Stomach smooth muscle (tissue), 2 donors: ENCODE measurements around the gene TMEM260.
"Not testable (repeated sequence)": the region's sequence is repeated elsewhere in the genome, so short reads cannot be mapped to it uniquely, and the experiment has no call there.

Experiments used
- H3K27ac ChIP-seq: one replicate; pipeline ENCODE4 v1.7.0; 2013; ENCODE audit warnings: mild to moderate bottlenecking, low read length, inconsistent platforms
- H3K27me3 ChIP-seq, 2 donors: one replicate each; pipeline ENCODE4 v1.7.0; 2013; ENCODE audit warnings: low read length in 2 of 2; ENCODE audit not compliant: insufficient read depth in 2 of 2, control insufficient read depth in 1 of 2
- H3K36me3 ChIP-seq, 2 donors: one replicate each; pipeline ENCODE4 v1.7.0; 2013; ENCODE audit warnings: low read length in 2 of 2; ENCODE audit not compliant: control insufficient read depth in 2 of 2, insufficient read depth in 2 of 2
- H3K4me1 ChIP-seq: one replicate; pipeline ENCODE4 v1.7.0; 2013; ENCODE audit warnings: low read length; ENCODE audit not compliant: control insufficient read depth, insufficient read depth
- H3K4me3 ChIP-seq, 2 donors: one replicate each; pipeline ENCODE4 v1.7.0; 2013; ENCODE audit warnings: low read length in 2 of 2
- H3K9ac ChIP-seq, 2 donors: one replicate each; pipeline ENCODE4 v1.7.0; 2013; ENCODE audit warnings: low read length in 2 of 2, mild to moderate bottlenecking in 1 of 2
- H3K9me3 ChIP-seq, 2 donors: one replicate each; pipeline ENCODE4 v1.7.0; 2013; ENCODE audit warnings: low read length in 2 of 2; ENCODE audit not compliant: control insufficient read depth in 2 of 2
- donor health status: healthy.
- donor health status: Pancreatic carcinoma.

Gene TMEM260

GRCh38 chr14:56667290-56667689, 87.7 kb downstream of the TMEM260 start:
- not testable (repeated sequence) for H3K4me3 ChIP-seq, H3K27ac ChIP-seq, H3K9me3 ChIP-seq, H3K4me1 ChIP-seq, H3K36me3 ChIP-seq, H3K27me3 ChIP-seq, H3K9ac ChIP-seq

- H3K27ac ChIP-seq, result no peak overlapping the region
- no peaks in the 10 kb centered on the region for H3K27me3 ChIP-seq
- no peaks in the 10 kb centered on the region for H3K36me3 ChIP-seq
- no peak overlapping the region for H3K9ac ChIP-seq
- peaks cover 6 to 9% of the 10 kb centered on the region in 2 donors for H3K9me3 ChIP-seq
- no peaks in the 10 kb centered on the region for H3K4me1 ChIP-seq
- H3K4me3 ChIP-seq, result no peak overlapping the region
Measured at GRCh38 chr14:56676042-56676441, 96.4 kb downstream of the TMEM260 start.

- H3K36me3 ChIP-seq, result no peaks in the 10 kb centered on the region
- H3K27me3 ChIP-seq, result no peaks in the 10 kb centered on the region
- peaks cover 6 to 9% of the 10 kb centered on the region in 2 donors for H3K9me3 ChIP-seq
- no peak overlapping the region for H3K27ac ChIP-seq
- H3K4me3 ChIP-seq, result no peak overlapping the region
- no peaks in the 10 kb centered on the region for H3K4me1 ChIP-seq
- no peak overlapping the region for H3K9ac ChIP-seq
Measured at GRCh38 chr14:56678838-56679237, 99.2 kb downstream of the TMEM260 start.

- no peak overlapping the region for H3K27ac ChIP-seq
- H3K36me3 ChIP-seq, result no peaks in the 10 kb centered on the region
- H3K27me3 ChIP-seq, result no peaks in the 10 kb centered on the region
- H3K4me1 ChIP-seq, result no peaks in the 10 kb centered on the region
- H3K9ac ChIP-seq, result no peak overlapping the region
- peaks cover 0 to 2% of the 10 kb centered on the region in 2 donors for H3K9me3 ChIP-seq
- H3K4me3 ChIP-seq, result no peak overlapping the region
Measured at GRCh38 chr14:56686416-56686815, 106.8 kb downstream of the TMEM260 start.

GRCh38 chr14:56687123-56687522, 107.5 kb downstream of the TMEM260 start:
- Histone ChIP-seq H3K27me3 (no peaks in the 10 kb centered on the region), H3K4me3 (no peak overlapping the region), H3K9ac (no peak overlapping the region), H3K36me3 (no peaks in the 10 kb centered on the region), H3K9me3 (peaks cover 0 to 2% of the 10 kb centered on the region in 2 donors), H3K27ac (no peak overlapping the region), H3K4me1 (no peaks in the 10 kb centered on the region)

- no peak overlapping the region for H3K4me3 ChIP-seq
- H3K9me3 ChIP-seq, result no peaks in the 10 kb centered on the region
- no peak overlapping the region for H3K9ac ChIP-seq
- no peaks in the 10 kb centered on the region for H3K36me3 ChIP-seq
- H3K4me1 ChIP-seq, result no peaks in the 10 kb centered on the region
- no peaks in the 10 kb centered on the region for H3K27me3 ChIP-seq
- no peak overlapping the region for H3K27ac ChIP-seq
Measured at GRCh38 chr14:56694609-56695008, 115.0 kb downstream of the TMEM260 start.

- H3K9me3 ChIP-seq, H3K9ac ChIP-seq, H3K4me1 ChIP-seq, H3K4me3 ChIP-seq, H3K27ac ChIP-seq, H3K27me3 ChIP-seq, H3K36me3 ChIP-seq: not testable (repeated sequence)
Measured at GRCh38 chr14:56695216-56695615, 115.6 kb downstream of the TMEM260 start.
